ENCODE measurements around the gene ATP6V1C2.

ATP6V1C2 gene

GRCh38 chr2:10828346-10828745, 106.9 kb downstream of the ATP6V1C2 start:
- TF ChIP-seq POLR2A (IDR thresholded peaks at IDR 0.05; ENCODE audit: low read depth, low read length): no peak
- FAIRE-seq: no peak

GRCh38 chr2:10829299-10829698, 107.9 kb downstream of the ATP6V1C2 start:
- no peak for TF ChIP-seq POLR2A (IDR thresholded peaks at IDR 0.05; ENCODE audit: low read depth, low read length)
- DNase-seq (ENCODE audit: insufficient read length, low spot score) (no peak), FAIRE-seq (no peak)

More at GRCh38 chr2:10828346-10828745, 106.9 kb downstream of the ATP6V1C2 start:
- DNase-seq (ENCODE audit: insufficient read length, low spot score): no peak

GRCh38 chr2:10830203-10830602, 108.8 kb downstream of the ATP6V1C2 start:
- no peak for DNase-seq (ENCODE audit: insufficient read length, low spot score)
- no peak for FAIRE-seq
- TF ChIP-seq POLR2A (IDR thresholded peaks at IDR 0.05; ENCODE audit: low read depth, low read length): no peak

GRCh38 chr2:10830641-10831399, 109.4 kb downstream of the ATP6V1C2 start:
- TF ChIP-seq POLR2A (IDR thresholded peaks at IDR 0.05; ENCODE audit: low read depth, low read length): no peak
- FAIRE-seq (no peak), DNase-seq (ENCODE audit: insufficient read length, low spot score) (no peak)

GRCh38 chr2:10831400-10831985, 110.1 kb downstream of the ATP6V1C2 start:
- no peak for TF ChIP-seq POLR2A (IDR thresholded peaks at IDR 0.05; ENCODE audit: low read depth, low read length)
- FAIRE-seq (no peak), DNase-seq (ENCODE audit: insufficient read length, low spot score) (no peak)

GRCh38 chr2:10832203-10832936, 110.9 kb downstream of the ATP6V1C2 start:
- TF ChIP-seq POLR2A (IDR thresholded peaks at IDR 0.05; ENCODE audit: low read depth, low read length): no peak
- FAIRE-seq (peak; percentile 53), DNase-seq (ENCODE audit: insufficient read length, low spot score) (peak; percentile 82)

GRCh38 chr2:10833021-10833420, 111.6 kb downstream of the ATP6V1C2 start:
- no peak for TF ChIP-seq POLR2A (IDR thresholded peaks at IDR 0.05; ENCODE audit: low read depth, low read length)
- DNase-seq (ENCODE audit: insufficient read length, low spot score): no peak
- no peak for FAIRE-seq

GRCh38 chr2:10834068-10834655, 112.7 kb downstream of the ATP6V1C2 start:
- DNase-seq (ENCODE audit: insufficient read length, low spot score) (no peak), FAIRE-seq (no peak)
- TF ChIP-seq POLR2A (IDR thresholded peaks at IDR 0.05; ENCODE audit: low read depth, low read length): no peak

Data from H54 (cell line).